ENCODE measurements around the gene PPP3R1. TPM values are rescaled to one million over a fixed set of nuclear protein-coding genes. Genes with fewer than 3 reads are reported as not detected.
A peak's percentile ranks its signal among the peaks of the same experiment; 100 is the strongest.

Gene PPP3R1
- total and polyA plus RNA-seq, 10 of the 15 experiments (the other 5 are each of a cell fraction or from before 2014, with no cell fraction given) = 1.5 to 61.0 (median 15.8) TPM

DNA sequence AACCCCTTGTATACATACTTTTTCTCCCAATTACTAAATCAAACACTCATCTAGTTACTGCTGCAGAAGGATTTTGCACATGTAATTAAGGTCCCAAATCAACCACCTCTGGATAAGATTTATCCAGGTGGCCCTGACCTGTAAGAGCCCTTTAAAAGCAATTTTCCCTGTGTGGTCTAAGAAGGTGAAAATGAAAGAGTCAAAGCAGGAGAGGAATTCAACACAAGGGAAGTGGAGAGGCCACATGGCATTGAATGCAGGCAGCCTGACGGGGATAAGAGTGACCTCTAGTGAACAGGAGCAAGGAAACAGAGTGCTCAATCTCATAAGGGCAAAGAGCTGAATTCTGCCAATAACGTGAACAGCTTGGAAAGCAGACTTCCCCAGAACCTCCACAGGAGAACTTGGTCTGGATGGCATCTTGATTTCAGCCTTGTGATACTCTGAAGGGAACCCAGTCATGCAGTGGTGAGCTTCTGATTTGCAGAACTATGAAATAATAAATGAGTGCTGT, 27.2 kb downstream of the PPP3R1 start (continued):
- TF ChIP-seq, protein P1, sequence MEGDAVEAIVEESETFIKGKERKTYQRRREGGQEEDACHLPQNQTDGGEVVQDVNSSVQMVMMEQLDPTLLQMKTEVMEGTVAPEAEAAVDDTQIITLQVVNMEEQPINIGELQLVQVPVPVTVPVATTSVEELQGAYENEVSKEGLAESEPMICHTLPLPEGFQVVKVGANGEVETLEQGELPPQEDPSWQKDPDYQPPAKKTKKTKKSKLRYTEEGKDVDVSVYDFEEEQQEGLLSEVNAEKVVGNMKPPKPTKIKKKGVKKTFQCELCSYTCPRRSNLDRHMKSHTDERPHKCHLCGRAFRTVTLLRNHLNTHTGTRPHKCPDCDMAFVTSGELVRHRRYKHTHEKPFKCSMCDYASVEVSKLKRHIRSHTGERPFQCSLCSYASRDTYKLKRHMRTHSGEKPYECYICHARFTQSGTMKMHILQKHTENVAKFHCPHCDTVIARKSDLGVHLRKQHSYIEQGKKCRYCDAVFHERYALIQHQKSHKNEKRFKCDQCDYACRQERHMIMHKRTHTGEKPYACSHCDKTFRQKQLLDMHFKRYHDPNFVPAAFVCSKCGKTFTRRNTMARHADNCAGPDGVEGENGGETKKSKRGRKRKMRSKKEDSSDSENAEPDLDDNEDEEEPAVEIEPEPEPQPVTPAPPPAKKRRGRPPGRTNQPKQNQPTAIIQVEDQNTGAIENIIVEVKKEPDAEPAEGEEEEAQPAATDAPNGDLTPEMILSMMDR (IDR thresholded peaks at IDR 0.05 in 2 of 3, conservative IDR thresholded peaks at IDR 0.05 in 1 of 3; ENCODE audit: control insufficient read depth in 2 of 3, extremely low read depth in 1 of 3, insufficient read depth in 1 of 3, low read depth in 3 of 3, low read length in 3 of 3) = peak; percentile 44 to 79 (median 49); a peak in 5 of 6 replicates
- TF ChIP-seq SMC3 (IDR thresholded peaks at IDR 0.05; ENCODE audit: borderline replicate concordance, low read length) (peak; percentile 74; the same call in 1 of the 2 replicates), MEF2A (IDR thresholded peaks at IDR 0.05; ENCODE audit: insufficient read depth, low read depth, low read length) (0 out of 2 replicates have a peak, but pooled peaks have one; percentile 7), CEBPB (IDR thresholded peaks at IDR 0.05; ENCODE audit: borderline replicate concordance in 1 of 2, low read depth in 2 of 2, low read length in 2 of 2) (no peak), TCF3 (IDR thresholded peaks at IDR 0.05; ENCODE audit: borderline replicate concordance, insufficient read depth, low read depth, low read length) (no peak), MXI1 (IDR thresholded peaks at IDR 0.05; ENCODE audit: low read depth, low read length) (no peak; the same call in 1 of the 2 replicates), NR2C1 (IDR thresholded peaks at IDR 0.05) (no peak), RAD21 (IDR thresholded peaks at IDR 0.05; ENCODE audit: insufficient read depth, low read depth, low read length) (peak; percentile 71), SMARCA5 (IDR thresholded peaks at IDR 0.05) (peak; percentile 32; the same call in 1 of the 2 replicates), SP1 (IDR thresholded peaks at IDR 0.05; ENCODE audit: low read depth, low read length) (no peak)
- TF ChIP-seq, protein P2, sequence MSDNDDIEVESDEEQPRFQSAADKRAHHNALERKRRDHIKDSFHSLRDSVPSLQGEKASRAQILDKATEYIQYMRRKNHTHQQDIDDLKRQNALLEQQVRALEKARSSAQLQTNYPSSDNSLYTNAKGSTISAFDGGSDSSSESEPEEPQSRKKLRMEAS (IDR thresholded peaks at IDR 0.05; ENCODE audit: low read depth, low read length) = peak; percentile 35; the same call in 1 of the 2 replicates
- TF ChIP-seq, protein P3, sequence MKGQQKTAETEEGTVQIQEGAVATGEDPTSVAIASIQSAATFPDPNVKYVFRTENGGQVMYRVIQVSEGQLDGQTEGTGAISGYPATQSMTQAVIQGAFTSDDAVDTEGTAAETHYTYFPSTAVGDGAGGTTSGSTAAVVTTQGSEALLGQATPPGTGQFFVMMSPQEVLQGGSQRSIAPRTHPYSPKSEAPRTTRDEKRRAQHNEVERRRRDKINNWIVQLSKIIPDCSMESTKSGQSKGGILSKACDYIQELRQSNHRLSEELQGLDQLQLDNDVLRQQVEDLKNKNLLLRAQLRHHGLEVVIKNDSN (IDR thresholded peaks at IDR 0.05; ENCODE audit: borderline replicate concordance, extremely low read length, insufficient read depth, low read depth, low read length) = no peak
- TF ChIP-seq, protein P4, sequence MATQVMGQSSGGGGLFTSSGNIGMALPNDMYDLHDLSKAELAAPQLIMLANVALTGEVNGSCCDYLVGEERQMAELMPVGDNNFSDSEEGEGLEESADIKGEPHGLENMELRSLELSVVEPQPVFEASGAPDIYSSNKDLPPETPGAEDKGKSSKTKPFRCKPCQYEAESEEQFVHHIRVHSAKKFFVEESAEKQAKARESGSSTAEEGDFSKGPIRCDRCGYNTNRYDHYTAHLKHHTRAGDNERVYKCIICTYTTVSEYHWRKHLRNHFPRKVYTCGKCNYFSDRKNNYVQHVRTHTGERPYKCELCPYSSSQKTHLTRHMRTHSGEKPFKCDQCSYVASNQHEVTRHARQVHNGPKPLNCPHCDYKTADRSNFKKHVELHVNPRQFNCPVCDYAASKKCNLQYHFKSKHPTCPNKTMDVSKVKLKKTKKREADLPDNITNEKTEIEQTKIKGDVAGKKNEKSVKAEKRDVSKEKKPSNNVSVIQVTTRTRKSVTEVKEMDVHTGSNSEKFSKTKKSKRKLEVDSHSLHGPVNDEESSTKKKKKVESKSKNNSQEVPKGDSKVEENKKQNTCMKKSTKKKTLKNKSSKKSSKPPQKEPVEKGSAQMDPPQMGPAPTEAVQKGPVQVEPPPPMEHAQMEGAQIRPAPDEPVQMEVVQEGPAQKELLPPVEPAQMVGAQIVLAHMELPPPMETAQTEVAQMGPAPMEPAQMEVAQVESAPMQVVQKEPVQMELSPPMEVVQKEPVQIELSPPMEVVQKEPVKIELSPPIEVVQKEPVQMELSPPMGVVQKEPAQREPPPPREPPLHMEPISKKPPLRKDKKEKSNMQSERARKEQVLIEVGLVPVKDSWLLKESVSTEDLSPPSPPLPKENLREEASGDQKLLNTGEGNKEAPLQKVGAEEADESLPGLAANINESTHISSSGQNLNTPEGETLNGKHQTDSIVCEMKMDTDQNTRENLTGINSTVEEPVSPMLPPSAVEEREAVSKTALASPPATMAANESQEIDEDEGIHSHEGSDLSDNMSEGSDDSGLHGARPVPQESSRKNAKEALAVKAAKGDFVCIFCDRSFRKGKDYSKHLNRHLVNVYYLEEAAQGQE (IDR thresholded peaks at IDR 0.05; ENCODE audit: low read depth, low read length) = no peak
- TF ChIP-seq, protein P5, sequence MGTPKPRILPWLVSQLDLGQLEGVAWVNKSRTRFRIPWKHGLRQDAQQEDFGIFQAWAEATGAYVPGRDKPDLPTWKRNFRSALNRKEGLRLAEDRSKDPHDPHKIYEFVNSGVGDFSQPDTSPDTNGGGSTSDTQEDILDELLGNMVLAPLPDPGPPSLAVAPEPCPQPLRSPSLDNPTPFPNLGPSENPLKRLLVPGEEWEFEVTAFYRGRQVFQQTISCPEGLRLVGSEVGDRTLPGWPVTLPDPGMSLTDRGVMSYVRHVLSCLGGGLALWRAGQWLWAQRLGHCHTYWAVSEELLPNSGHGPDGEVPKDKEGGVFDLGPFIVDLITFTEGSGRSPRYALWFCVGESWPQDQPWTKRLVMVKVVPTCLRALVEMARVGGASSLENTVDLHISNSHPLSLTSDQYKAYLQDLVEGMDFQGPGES (IDR thresholded peaks at IDR 0.05) = no peak

Data from GM12878 (cell line).